ENCODE results near the gene DCLK1.

The DCLK1 gene

DNA sequence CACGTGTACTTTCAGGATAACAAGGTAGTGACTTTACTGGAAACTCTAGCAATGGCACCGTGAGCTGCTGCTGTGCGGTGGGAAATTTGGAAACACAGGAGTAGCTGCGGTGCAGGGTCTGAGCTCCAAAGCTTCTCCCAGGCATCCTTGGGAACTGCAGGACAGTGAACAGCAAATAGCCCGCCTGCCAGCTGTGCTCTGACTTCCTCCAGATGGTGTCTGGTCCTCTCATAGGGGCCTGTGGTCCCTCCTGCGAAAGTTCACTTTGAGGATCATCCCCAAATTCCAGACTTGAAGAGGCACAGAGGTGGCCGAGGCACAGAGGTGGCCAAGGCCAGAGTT is 367.4 kb downstream of the DCLK1 start:
- H3K9ac ChIP-seq (ENCODE audit: low read length) = no peak overlapping the region
- DNase-seq = no peak
- H3K79me1 ChIP-seq (ENCODE audit: low read length) = no peaks in the 10 kb centered on the region
- peaks cover 2% of the 10 kb centered on the region for H3K9me3 ChIP-seq (ENCODE audit: insufficient read depth, low read depth, low read length)
- no peaks in the 10 kb centered on the region for H3K79me2 ChIP-seq (ENCODE audit: control insufficient read depth, insufficient read depth, low read length, poor library complexity)
- no peak overlapping the region for H3K23ac ChIP-seq (ENCODE audit: low read length)
- H4K12ac ChIP-seq (ENCODE audit: low read depth, low read length) = no peak overlapping the region
- H2AFZ ChIP-seq (ENCODE audit: insufficient read depth, low read length, poor library complexity) = no peak overlapping the region
- no peak overlapping the region for H2BK5ac ChIP-seq (ENCODE audit: low read depth, low read length, poor library complexity)
- H3K4me2 ChIP-seq (ENCODE audit: low read length) = no peak overlapping the region
- no peak overlapping the region for H2AK5ac ChIP-seq (ENCODE audit: low read length)
- no peak overlapping the region for H4K8ac ChIP-seq (ENCODE audit: low read depth, low read length)
- H4K91ac ChIP-seq (ENCODE audit: low read depth, low read length) = no peak overlapping the region
- H2BK12ac ChIP-seq (ENCODE audit: low read length) = no peak overlapping the region
- no peak overlapping the region for H3K27ac ChIP-seq (ENCODE audit: low read depth, low read length)
- no peak overlapping the region for H3K14ac ChIP-seq (ENCODE audit: low read length)
- no peak overlapping the region for H2BK120ac ChIP-seq (ENCODE audit: insufficient read depth, low read length, poor library complexity)
- no peaks in the 10 kb centered on the region for H3K27me3 ChIP-seq (ENCODE audit: insufficient read depth, low read length)
- H3K4me1 ChIP-seq (ENCODE audit: control insufficient read depth in 1 of 2, insufficient read depth in 2 of 2, low read length in 2 of 2) = peaks cover 0 to 2% of the 10 kb centered on the region in 2 experiments
- no peak overlapping the region for H3K4me3 ChIP-seq (ENCODE audit: low read depth, low read length)
- no peaks in the 10 kb centered on the region for H3K36me3 ChIP-seq (ENCODE audit: control insufficient read depth in 1 of 2, insufficient read depth in 2 of 2, low read length in 2 of 2)
- H3K4ac ChIP-seq (ENCODE audit: low read depth, low read length) = no peak overlapping the region
- no peak overlapping the region for H3K18ac ChIP-seq (ENCODE audit: low read length)
- WGBS (ENCODE audit: extremely low coverage, insufficient coverage, insufficient read length) = 100% methylated on average over 1 of the region's 7 CpGs

DNA sequence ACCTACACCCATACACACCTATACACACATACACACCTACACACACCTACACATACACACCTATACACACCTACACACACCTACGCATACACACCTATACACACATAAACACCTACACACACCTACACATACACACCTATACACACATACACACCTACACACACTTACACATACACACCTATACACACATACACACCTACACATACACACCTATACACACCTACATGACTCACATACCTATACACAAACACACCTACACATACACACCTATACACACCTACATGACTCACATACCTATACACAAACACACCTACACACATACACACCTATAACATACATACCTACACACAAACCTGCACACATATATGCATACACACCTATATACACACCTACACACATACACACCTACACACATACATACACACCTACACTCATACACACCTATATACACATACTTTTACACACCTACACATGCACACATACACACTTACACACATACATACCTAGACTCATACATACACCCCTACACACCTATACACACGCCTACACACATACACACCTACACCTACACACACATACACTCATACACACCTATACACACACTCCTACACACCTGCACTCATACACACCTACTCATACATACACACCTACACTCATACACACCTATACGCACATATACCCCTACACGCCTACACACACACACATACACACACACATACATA is 368.0 kb downstream of the DCLK1 start:
- no peak overlapping the region for H2BK5ac ChIP-seq (ENCODE audit: low read depth, low read length, poor library complexity)
- H2BK120ac ChIP-seq (ENCODE audit: insufficient read depth, low read length, poor library complexity) = no peak overlapping the region
- H3K36me3 ChIP-seq (ENCODE audit: control insufficient read depth in 1 of 2, insufficient read depth in 2 of 2, low read length in 2 of 2) = no peaks in the 10 kb centered on the region
- WGBS (ENCODE audit: extremely low coverage, insufficient coverage, insufficient read length) = 100% methylated on average over 3 of the region's 4 CpGs
- H3K4me3 ChIP-seq (ENCODE audit: low read depth, low read length) = no peak overlapping the region
- no peak overlapping the region for H3K27ac ChIP-seq (ENCODE audit: low read depth, low read length)
- no peak overlapping the region for H4K8ac ChIP-seq (ENCODE audit: low read depth, low read length)
- H3K9me3 ChIP-seq (ENCODE audit: insufficient read depth, low read depth, low read length) = peaks cover 2% of the 10 kb centered on the region
- H4K91ac ChIP-seq (ENCODE audit: low read depth, low read length) = no peak overlapping the region
- H3K79me2 ChIP-seq (ENCODE audit: control insufficient read depth, insufficient read depth, low read length, poor library complexity) = no peaks in the 10 kb centered on the region
- DNase-seq = no peak
- no peak overlapping the region for H3K4ac ChIP-seq (ENCODE audit: low read depth, low read length)
- no peak overlapping the region for H3K9ac ChIP-seq (ENCODE audit: low read length)
- H3K14ac ChIP-seq (ENCODE audit: low read length) = no peak overlapping the region
- no peak overlapping the region for H4K12ac ChIP-seq (ENCODE audit: low read depth, low read length)
- H3K23ac ChIP-seq (ENCODE audit: low read length) = no peak overlapping the region
- no peaks in the 10 kb centered on the region for H3K27me3 ChIP-seq (ENCODE audit: insufficient read depth, low read length)
- no peak overlapping the region for H3K18ac ChIP-seq (ENCODE audit: low read length)
- no peak overlapping the region for H2AFZ ChIP-seq (ENCODE audit: insufficient read depth, low read length, poor library complexity)
- H3K4me1 ChIP-seq (ENCODE audit: control insufficient read depth in 1 of 2, insufficient read depth in 2 of 2, low read length in 2 of 2) = peaks cover 0 to 2% of the 10 kb centered on the region in 2 experiments
- H2BK12ac ChIP-seq (ENCODE audit: low read length) = no peak overlapping the region
- H3K79me1 ChIP-seq (ENCODE audit: low read length) = no peaks in the 10 kb centered on the region
- H3K4me2 ChIP-seq (ENCODE audit: low read length) = no peak overlapping the region
- H2AK5ac ChIP-seq (ENCODE audit: low read length) = no peak overlapping the region

DNA sequence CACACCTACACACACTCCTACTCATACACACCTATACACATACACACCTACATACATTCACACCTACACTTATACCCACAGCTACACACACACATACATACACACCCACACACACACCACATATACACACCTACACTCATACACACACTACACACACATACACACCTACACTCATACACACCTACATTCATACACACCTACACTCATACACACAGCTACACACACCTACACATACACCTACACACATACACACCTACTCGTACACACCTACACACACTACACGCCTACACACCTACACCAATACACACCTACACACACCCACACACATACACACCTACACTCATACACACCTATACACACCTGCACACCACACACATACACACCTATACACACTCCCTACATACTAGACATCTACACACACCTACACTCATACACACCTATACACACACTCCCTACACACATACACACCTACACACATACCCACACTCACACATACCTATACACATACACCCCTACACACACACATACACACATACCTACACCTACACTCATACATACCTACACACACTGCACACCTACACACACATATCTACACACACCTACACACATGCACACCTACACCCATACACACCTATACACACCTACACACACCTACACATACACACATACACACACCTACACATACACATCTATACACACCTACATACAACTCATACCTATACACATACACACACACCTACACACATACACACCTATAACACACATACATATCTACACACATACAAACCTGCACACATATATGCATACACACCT is 369.5 kb downstream of the DCLK1 start:
- no peaks in the 10 kb centered on the region for H3K27me3 ChIP-seq (ENCODE audit: insufficient read depth, low read length)
- no peaks in the 10 kb centered on the region for H3K36me3 ChIP-seq (ENCODE audit: control insufficient read depth in 1 of 2, insufficient read depth in 2 of 2, low read length in 2 of 2)
- no peak overlapping the region for H3K14ac ChIP-seq (ENCODE audit: low read length)
- H3K4me2 ChIP-seq (ENCODE audit: low read length) = no peak overlapping the region
- H3K23ac ChIP-seq (ENCODE audit: low read length) = peak overlapping the region; percentile 28
- no peak overlapping the region for H2BK5ac ChIP-seq (ENCODE audit: low read depth, low read length, poor library complexity)
- no peaks in the 10 kb centered on the region for H3K79me1 ChIP-seq (ENCODE audit: low read length)
- H3K4me3 ChIP-seq (ENCODE audit: low read depth, low read length) = no peak overlapping the region
- no peak for DNase-seq
- no peaks in the 10 kb centered on the region for H3K79me2 ChIP-seq (ENCODE audit: control insufficient read depth, insufficient read depth, low read length, poor library complexity)
- no peak overlapping the region for H2BK120ac ChIP-seq (ENCODE audit: insufficient read depth, low read length, poor library complexity)
- H3K4ac ChIP-seq (ENCODE audit: low read depth, low read length) = no peak overlapping the region
- no peak overlapping the region for H4K12ac ChIP-seq (ENCODE audit: low read depth, low read length)
- H3K27ac ChIP-seq (ENCODE audit: low read depth, low read length) = no peak overlapping the region
- no peak overlapping the region for H4K8ac ChIP-seq (ENCODE audit: low read depth, low read length)
- no peak overlapping the region for H3K18ac ChIP-seq (ENCODE audit: low read length)
- H3K9ac ChIP-seq (ENCODE audit: low read length) = no peak overlapping the region
- no peak overlapping the region for H2AK5ac ChIP-seq (ENCODE audit: low read length)
- 100% methylated on average over 2 of the region's 2 CpGs for WGBS (ENCODE audit: extremely low coverage, insufficient coverage, insufficient read length)
- peaks cover 2% of the 10 kb centered on the region for H3K9me3 ChIP-seq (ENCODE audit: insufficient read depth, low read depth, low read length)
- no peak overlapping the region for H4K91ac ChIP-seq (ENCODE audit: low read depth, low read length)
- H2AFZ ChIP-seq (ENCODE audit: insufficient read depth, low read length, poor library complexity) = no peak overlapping the region
- H3K4me1 ChIP-seq (ENCODE audit: control insufficient read depth in 1 of 2, insufficient read depth in 2 of 2, low read length in 2 of 2) = peaks cover 0 to 2% of the 10 kb centered on the region in 2 experiments
- no peak overlapping the region for H2BK12ac ChIP-seq (ENCODE audit: low read length)

DNA sequence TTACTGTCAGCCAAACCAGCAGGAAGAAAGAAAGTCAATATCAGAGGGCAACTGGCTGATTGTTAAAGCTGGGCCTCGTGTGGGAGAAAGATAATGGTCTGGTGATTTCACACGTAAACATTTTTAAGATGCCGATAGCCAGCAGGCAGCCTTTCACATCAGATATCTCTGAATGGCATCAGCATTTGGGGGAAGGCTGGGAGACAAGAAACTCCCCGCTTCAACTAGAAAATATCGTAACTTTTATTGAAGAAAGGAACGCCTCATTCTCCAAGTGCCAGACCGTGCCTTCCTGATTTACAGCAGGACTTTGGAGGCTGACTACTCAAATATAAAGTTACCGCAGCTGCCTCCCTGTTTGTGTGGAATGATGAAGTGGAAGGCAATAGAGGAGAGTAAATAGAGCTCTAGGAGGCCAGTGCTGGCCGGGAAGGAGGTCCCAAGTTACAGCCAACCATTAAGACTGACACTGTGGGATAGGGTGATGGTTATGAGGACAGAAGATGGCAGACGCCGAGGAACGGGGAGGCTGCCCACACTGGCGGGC is 370.4 kb downstream of the DCLK1 start:
- H3K14ac ChIP-seq (ENCODE audit: low read length) = no peak overlapping the region
- peaks cover 0 to 2% of the 10 kb centered on the region in 2 experiments for H3K4me1 ChIP-seq (ENCODE audit: control insufficient read depth in 1 of 2, insufficient read depth in 2 of 2, low read length in 2 of 2)
- no peak overlapping the region for H3K4ac ChIP-seq (ENCODE audit: low read depth, low read length)
- H4K8ac ChIP-seq (ENCODE audit: low read depth, low read length) = no peak overlapping the region
- no peak overlapping the region for H2AFZ ChIP-seq (ENCODE audit: insufficient read depth, low read length, poor library complexity)
- H4K12ac ChIP-seq (ENCODE audit: low read depth, low read length) = no peak overlapping the region
- no peak overlapping the region for H3K23ac ChIP-seq (ENCODE audit: low read length)
- H3K79me1 ChIP-seq (ENCODE audit: low read length) = no peaks in the 10 kb centered on the region
- H2BK120ac ChIP-seq (ENCODE audit: insufficient read depth, low read length, poor library complexity) = no peak overlapping the region
- no peak overlapping the region for H2BK12ac ChIP-seq (ENCODE audit: low read length)
- H2AK5ac ChIP-seq (ENCODE audit: low read length) = no peak overlapping the region
- no peak overlapping the region for H3K4me2 ChIP-seq (ENCODE audit: low read length)
- H3K79me2 ChIP-seq (ENCODE audit: control insufficient read depth, insufficient read depth, low read length, poor library complexity) = no peaks in the 10 kb centered on the region
- H3K9me3 ChIP-seq (ENCODE audit: insufficient read depth, low read depth, low read length) = peaks cover 2% of the 10 kb centered on the region
- no peak overlapping the region for H4K91ac ChIP-seq (ENCODE audit: low read depth, low read length)
- H3K27me3 ChIP-seq (ENCODE audit: insufficient read depth, low read length) = no peaks in the 10 kb centered on the region
- peak overlapping the region; percentile 25 for H3K4me3 ChIP-seq (ENCODE audit: low read depth, low read length)
- no peak overlapping the region for H3K9ac ChIP-seq (ENCODE audit: low read length)
- DNase-seq = peak; percentile 46 to 79
- H3K18ac ChIP-seq (ENCODE audit: low read length) = no peak overlapping the region
- no peak overlapping the region for H2BK5ac ChIP-seq (ENCODE audit: low read depth, low read length, poor library complexity)
- H3K27ac ChIP-seq (ENCODE audit: low read depth, low read length) = no peak overlapping the region
- no peaks in the 10 kb centered on the region for H3K36me3 ChIP-seq (ENCODE audit: control insufficient read depth in 1 of 2, insufficient read depth in 2 of 2, low read length in 2 of 2)
- WGBS (ENCODE audit: extremely low coverage, insufficient coverage, insufficient read length) = no CpG with 5 or more reads among the region's 13 CpGs

All from trophoblast cell (in vitro differentiated cells and primary cell).